GM18505 (cell line): ENCODE data around the gene TDRD12.
"Not testable (repeated sequence)": the region's sequence is repeated elsewhere in the genome, so short reads cannot be mapped to it uniquely, and the experiment has no call there.

Experiments
- ATAC-seq: cut with Tn5 transposase; IDR thresholded peaks from one replicate; pipeline ENCODE4 v1.9.1; 2021; ENCODE audit not compliant: unreplicated experiment
- POLR2A ChIP-seq: IDR thresholded peaks from 4 replicates; pipeline ENCODE4 v1.6.1; 2011; ENCODE audit warnings: borderline replicate concordance; ENCODE audit not compliant: insufficient read depth, insufficient read length; ENCODE audit errors: extremely low read depth

The TDRD12 gene

DNA sequence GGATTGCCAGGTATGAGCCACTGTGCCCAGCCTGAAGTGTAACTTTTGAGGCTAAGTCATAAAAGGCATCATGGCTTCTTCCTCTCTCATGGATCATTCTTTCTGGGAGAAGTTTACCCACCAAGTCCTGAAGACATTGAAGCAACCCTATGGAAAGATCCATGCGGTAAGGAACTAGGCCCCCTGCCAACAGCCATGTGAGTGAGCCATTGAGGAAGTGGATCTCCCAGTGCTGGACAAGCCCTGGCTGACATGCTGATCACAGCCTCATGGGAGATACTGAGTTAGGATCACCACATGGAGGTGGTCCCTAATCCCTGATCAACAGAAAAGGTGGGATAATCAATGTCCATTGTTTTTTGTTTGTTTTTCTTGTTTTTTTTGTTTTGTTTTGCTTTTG lies 31.3 kb upstream of the TDRD12 start:
- TF ChIP-seq POLR2A: no peak
- ATAC-seq: no peak

- peak; percentile 90 for TF ChIP-seq POLR2A
- ATAC-seq: peak; percentile 84
These were observed 28.1 kb upstream of the TDRD12 start, which contains the start of gene NUDT19 for GRCh38 chr19:32691291-32691951. Gene NUDT19, plus strand, starts transcription at chr19:32691821. Its CDS starts 140 bp downstream, at chr19:32691961.

DNA sequence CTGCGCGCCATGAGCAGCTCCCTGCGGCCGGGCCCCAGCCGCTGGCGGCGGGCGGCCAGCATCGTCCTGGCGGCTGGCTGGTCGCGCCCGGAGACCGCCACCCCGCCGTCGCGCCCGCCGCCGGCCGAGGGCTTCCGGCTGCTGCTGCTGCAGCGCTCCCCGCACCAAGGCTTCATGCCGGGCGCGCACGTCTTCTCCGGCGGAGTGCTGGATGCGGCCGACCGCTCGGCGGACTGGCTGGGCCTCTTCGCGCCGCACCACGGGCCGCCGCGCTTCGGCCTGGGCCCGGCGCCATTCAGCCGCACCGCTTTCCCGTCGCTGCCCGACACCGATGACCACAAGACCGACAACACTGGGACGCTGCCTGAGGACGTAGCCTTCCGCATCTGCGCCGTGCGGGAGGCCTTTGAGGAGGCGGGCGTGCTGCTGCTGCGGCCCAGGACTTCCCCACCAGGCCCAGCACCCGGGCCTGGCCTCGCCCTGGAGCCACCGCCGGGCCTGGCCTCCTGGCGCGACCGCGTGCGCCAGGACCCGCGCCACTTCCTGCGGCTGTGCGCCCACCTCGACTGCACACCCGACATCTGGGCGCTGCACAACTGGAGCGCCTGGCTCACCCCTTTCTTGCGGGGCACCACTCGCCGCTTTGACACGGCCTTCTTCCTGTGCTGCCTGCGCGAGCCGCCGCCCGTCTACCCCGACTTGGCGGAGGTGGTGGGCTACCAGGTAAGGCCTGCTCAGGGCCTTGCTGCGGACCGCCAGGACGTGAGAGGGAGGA lies 27.4 kb upstream of the TDRD12 start:
- ATAC-seq: peak; percentile 59
- peak; percentile 49 for TF ChIP-seq POLR2A

GRCh38 chr19:32692727-32693061 lies 26.9 kb upstream of the TDRD12 start:
- TF ChIP-seq POLR2A: no peak
- peak; percentile 4 for ATAC-seq

DNA sequence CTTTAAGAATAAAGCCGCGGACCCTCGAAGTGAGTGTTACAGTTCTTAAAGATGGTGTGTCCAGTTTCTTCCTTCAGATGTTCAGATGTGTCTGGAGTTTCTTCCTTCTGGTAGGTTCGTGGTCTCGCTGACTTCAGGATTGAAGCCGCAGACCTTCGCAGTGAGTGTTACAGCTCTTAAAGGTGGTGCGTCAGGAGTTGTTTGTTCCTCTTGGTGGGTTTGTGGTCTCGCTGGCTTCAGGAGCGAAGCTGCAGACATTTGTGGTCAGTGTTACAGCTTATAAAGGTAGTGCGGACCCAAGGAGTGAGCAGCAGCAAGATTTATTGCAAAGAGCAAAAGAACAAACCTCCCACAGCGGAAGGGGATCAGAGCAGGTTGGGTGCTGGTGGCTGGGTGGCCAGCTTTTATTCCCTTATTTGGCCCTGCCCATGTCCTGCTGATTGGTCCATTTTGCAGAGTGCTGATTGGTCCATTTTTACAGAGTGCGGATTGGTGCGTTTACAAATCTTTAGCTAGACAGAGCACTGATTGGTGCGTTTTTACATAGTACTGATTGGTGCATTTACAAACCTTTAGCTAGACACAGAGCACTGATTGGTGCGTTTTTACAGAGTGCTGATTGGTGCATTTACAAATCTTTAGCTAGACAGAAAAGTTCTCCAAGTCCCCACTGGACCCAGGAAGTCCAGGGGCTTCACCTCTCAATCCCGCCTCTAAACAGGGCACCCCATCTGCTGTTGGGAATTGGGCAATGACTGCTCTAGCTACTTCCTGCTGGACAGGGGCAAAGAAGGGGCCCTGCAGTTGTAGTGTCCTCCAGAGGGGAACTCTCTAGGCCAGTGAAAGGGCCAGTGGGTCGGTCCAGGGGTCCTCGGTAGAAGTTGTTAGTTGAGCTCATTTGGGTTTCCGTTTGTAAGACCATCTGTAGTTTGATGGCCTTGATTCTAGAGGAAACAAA lies 26.1 kb upstream of the TDRD12 start:
- ATAC-seq: not testable (repeated sequence)

GRCh38 chr19:32694316-32694715 lies 25.3 kb upstream of the TDRD12 start:
- ATAC-seq: not testable (repeated sequence)

GRCh38 chr19:32694851-32695250 lies 24.7 kb upstream of the TDRD12 start:
- not testable (repeated sequence) for ATAC-seq

DNA sequence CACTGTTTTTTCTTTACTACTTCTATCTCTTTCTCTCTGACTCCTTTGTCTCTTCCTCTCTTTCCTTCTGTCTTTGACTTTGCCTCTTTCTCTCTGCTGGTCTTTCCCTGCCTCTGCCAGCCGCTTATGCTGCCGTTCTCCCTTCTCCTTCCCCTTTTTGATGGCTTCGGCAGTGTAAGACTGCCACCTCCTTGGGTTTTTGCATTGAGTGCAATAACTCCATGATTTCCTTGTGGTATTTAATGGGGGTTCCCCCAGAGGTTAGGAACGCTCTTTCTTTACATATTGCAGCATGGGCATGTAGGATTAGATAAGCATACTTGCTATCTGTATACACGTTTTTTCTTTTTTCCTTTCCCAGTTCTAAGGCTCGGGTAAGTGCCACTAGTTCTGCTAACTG lies 24.1 kb upstream of the TDRD12 start:
- ATAC-seq: not testable (repeated sequence)

DNA sequence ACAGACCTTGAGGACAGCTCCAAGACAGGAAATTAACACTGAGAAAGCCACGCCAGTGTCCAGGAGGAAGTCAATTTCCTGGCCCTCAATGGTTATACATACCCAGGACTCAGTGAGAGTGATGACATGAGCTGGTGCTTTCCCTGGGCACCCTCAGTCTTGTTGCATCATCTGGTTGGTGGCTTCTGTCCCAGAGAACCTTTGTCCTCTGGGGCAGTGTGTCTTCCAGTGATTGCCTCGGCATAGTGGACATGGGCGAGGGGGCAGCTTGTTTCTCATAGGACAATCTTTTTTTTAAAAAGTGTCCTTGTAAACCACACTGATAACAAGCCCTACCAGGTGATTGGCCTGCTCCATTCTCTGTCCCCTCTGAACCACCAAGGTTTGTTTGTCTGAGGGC lies 22.8 kb upstream of the TDRD12 start:
- ATAC-seq: not testable (repeated sequence)

GRCh38 chr19:32700129-32700528 lies 19.4 kb upstream of the TDRD12 start:
- not testable (repeated sequence) for ATAC-seq

DNA sequence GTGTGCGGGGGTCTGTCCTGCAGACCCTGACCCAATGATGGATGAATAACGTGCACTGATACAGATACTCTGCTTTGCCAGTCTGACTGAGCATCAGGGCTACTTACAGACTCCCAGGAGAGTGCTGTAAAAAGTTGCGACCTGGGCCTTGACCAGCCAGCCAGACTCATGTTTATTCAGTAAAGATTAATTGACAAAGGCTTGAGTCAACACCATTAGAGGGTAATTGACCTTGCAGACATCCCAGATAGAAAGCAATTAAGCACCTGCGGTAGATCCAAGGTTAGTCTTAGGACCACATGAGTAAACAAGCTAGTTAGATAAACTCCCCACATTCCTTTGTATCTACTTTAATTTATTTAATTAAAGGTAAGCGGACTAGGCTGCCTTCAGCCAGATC lies 17.6 kb upstream of the TDRD12 start:
- no peak for TF ChIP-seq POLR2A
- no peak for ATAC-seq

DNA sequence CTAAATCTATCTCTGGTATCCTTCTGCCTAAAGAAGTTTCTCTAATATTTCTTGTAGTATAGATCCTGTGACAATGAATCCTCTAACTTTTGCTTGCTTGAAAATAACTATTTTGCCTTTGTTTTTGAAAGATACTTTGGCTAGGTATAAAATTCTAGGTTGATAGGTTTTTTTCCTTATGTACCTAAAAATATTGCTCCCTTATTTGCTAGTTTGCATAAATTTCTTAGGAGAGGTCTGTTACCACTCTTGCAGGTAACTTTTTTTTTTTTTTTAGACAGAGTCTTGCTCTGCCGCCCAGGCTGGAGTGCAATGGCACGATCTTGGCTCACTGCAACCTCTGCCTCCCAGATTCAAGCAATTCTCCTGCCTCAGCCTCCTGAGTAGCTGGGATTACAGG lies 15.6 kb upstream of the TDRD12 start:
- ATAC-seq: not testable (repeated sequence)

DNA sequence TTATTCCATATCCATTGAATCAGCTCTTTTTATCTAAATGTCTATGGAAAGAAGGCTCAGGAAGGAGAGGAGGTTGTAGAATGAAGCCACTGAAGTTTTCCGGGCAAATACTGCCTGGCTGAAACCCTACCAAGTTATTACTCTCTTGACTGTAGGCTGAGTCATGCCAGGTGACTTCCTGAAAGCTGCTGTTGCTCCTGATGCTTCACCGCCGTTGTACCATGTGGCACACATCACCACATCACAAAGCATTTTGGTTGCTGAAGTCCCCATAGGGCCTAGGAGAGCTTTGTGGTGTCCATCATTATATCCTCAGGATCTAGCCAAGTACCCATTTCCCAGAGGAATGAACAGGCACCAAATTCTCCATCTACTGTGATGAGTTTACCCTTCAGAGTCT lies 11.1 kb upstream of the TDRD12 start:
- no peak for TF ChIP-seq POLR2A
- no peak for ATAC-seq

DNA sequence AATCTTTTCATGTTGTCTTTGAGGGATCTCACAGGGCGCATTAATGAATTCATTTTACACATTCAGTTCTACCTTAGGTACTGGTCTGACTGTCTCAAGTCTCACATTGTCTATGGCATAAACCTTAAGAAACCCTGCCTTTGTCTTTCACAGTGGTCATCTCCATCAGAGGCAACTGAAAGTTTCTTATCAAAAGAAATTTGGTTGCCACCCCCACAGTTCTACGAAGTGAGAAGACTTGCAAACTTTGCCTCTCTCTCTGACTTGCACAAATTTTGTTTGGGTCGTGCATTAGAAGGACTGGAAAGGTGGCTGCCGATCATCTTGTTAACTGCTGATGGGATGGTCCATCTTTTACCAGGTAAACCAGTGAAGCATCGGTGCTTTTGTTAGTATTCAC lies 10.5 kb upstream of the TDRD12 start:
- no peak for TF ChIP-seq POLR2A

More for the DNA sequence above, 10.5 kb upstream of the TDRD12 start:
- ATAC-seq: no peak
